DND-41 (cell line): ENCODE data around the gene TP73.

Experiments
- ATAC-seq: fragments of 200-7000 bp; cut with Tn5 transposase; 3 replicates; pipeline ENCODE4 v1.9.1; 2021; ENCODE audit warnings: low read depth; ENCODE audit not compliant: insufficient read depth
- DNase-seq: peaks from one replicate; pipeline ENCODE4 v3.0.0-alpha.2; 2020
- H2AFZ ChIP-seq: 2 replicates; pipeline ENCODE4 v1.6.0; 2012; ENCODE audit warnings: low read depth, low read length
- H3K27ac ChIP-seq: 2 replicates; pipeline ENCODE4 v1.5.1; 2012; ENCODE audit warnings: low read length, inconsistent platforms
- H3K27me3 ChIP-seq: fragments of 200-600 bp; sonication (generic); 2 replicates; pipeline ENCODE4 v1.6.0; 2012; ENCODE audit warnings: low read length, mild to moderate bottlenecking, inconsistent platforms; ENCODE audit not compliant: insufficient read depth, poor library complexity
- H3K36me3 ChIP-seq: 2 replicates; pipeline ENCODE4 v1.5.1; 2012; ENCODE audit warnings: low read length, inconsistent platforms; ENCODE audit not compliant: insufficient read depth
- H3K4me1 ChIP-seq: 2 replicates; pipeline ENCODE4 v1.5.1; 2012; ENCODE audit warnings: mild to moderate bottlenecking, low read length; ENCODE audit not compliant: insufficient read depth
- H3K4me2 ChIP-seq: 2 replicates; pipeline ENCODE4 v1.6.0; 2012; ENCODE audit warnings: mild to moderate bottlenecking, moderate library complexity, low read length, inconsistent platforms; ENCODE audit not compliant: insufficient read depth
- H3K4me3 ChIP-seq, 2 experiments: fragments of 200-600 bp in 1 of 2; shearing (Covaris generic) in 1 of 2; 2 replicates each; pipeline ENCODE4 v1.5.1; 2012 to 2016; ENCODE audit warnings: inconsistent platforms in 2 of 2, low read length in 2 of 2, mild to moderate bottlenecking in 2 of 2, low read depth in 1 of 2, moderate library complexity in 1 of 2
- H3K79me2 ChIP-seq: 2 replicates; pipeline ENCODE4 v1.6.0; 2012; ENCODE audit warnings: low read length, inconsistent platforms; ENCODE audit not compliant: insufficient read depth
- H3K9ac ChIP-seq: 2 replicates; pipeline ENCODE4 v1.6.0; 2012; ENCODE audit warnings: low read depth, mild to moderate bottlenecking, inconsistent platforms, low read length, moderate library complexity
- H3K9me3 ChIP-seq: 2 replicates; pipeline ENCODE4 v1.5.1; 2012; ENCODE audit warnings: low read length, moderate library complexity, mild to moderate bottlenecking, inconsistent platforms; ENCODE audit not compliant: insufficient read depth, severe bottlenecking
- H4K20me1 ChIP-seq: 2 replicates; pipeline ENCODE4 v1.6.0; 2012; ENCODE audit warnings: low read length; ENCODE audit not compliant: insufficient read depth
- CTCF ChIP-seq: IDR thresholded peaks from 2 replicates; pipeline ENCODE4 v1.5.1; 2012; ENCODE audit warnings: borderline replicate concordance, low read length, moderate library complexity, mild to moderate bottlenecking; ENCODE audit not compliant: poor library complexity, severe bottlenecking; ENCODE audit errors: extremely low read depth
- EZH2 ChIP-seq: IDR thresholded peaks from 3 replicates; pipeline ENCODE4 v1.6.1; 2012; ENCODE audit warnings: borderline replicate concordance, low read depth, mild to moderate bottlenecking, moderate library complexity, low read length, inconsistent platforms; ENCODE audit not compliant: severe bottlenecking

Gene TP73

DNA sequence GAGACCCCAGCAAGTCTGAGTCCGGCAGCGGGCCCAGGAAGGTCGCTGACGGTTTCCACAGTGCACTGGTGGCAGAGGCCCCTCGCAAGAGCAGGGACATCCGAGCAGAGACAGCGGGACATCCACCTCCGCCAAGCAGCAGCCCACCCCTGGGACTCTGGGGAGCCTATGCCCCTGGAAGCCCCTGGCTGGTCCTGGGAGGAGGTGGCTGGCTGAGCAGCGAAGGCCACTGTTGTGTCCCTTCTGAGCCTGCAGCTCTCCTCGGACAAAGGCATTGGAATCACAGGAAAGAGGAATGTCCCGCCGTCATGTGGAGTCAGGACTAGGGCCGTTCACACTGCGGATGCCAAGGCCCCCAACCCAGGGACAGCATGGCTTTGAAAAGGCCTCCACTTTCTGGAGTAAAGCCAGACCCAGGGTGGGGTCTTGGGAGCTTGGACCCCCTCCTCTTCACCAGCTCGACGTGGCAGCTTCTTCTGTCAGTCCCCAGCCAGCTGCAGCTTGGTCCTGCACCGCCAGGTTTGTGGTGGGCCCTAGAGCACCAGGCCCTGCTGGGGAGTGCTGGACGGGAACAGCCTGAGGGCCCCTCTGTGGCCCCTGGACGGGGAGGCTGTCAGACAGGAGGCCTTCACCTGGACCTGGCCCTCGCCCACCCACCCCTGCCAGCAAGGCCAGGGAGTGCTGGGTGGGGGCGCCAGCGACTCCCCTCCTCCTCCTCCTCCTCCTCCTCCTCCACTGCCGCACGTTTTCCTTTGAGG, 42.4 kb upstream of the TP73 start:
- Histone ChIP-seq H3K9ac (no peak overlapping the region), H3K4me3 (no peak overlapping the region), H3K9me3 (no peaks in the 10 kb centered on the region), H3K36me3 (no peaks in the 10 kb centered on the region), H4K20me1 (peaks cover 43% of the 10 kb centered on the region), H3K27me3 (peaks cover 58% of the 10 kb centered on the region), H3K4me2 (0 out of 2 replicates have a peak overlapping the region, but pooled peaks have one; percentile 92), H2AFZ (no peak overlapping the region), H3K4me1 (peaks cover 25% of the 10 kb centered on the region), H3K27ac (no peak overlapping the region), H3K79me2 (no peaks in the 10 kb centered on the region)
- DNase-seq, result no peak
- ATAC-seq, result no peak
- TF ChIP-seq CTCF (no peak), EZH2 (no peak)

GRCh38 chr1:3610527-3611169, 41.7 kb upstream of the TP73 start:
- Histone ChIP-seq H4K20me1 (peaks cover 43% of the 10 kb centered on the region), H3K36me3 (no peaks in the 10 kb centered on the region), H3K4me3 (peak overlapping the region in 1 of 2 experiments; percentile 54; a peak in 2 of 4 replicates), H3K4me1 (peaks cover 25% of the 10 kb centered on the region), H3K79me2 (no peaks in the 10 kb centered on the region), H3K4me2 (peak overlapping the region; percentile 92), H3K9ac (peak overlapping the region; percentile 41; the same call in 1 of the 2 replicates), H2AFZ (no peak overlapping the region), H3K27ac (no peak overlapping the region), H3K9me3 (no peaks in the 10 kb centered on the region), H3K27me3 (peaks cover 59% of the 10 kb centered on the region)
- ATAC-seq (no peak), DNase-seq (no peak)
- TF ChIP-seq CTCF, result no peak
- TF ChIP-seq EZH2, result no peak

- H2AFZ ChIP-seq, result peak within 1 kb of the TSS; percentile 19; the same call in 1 of the 2 replicates
- H3K27me3 ChIP-seq, result peaks cover 59% of the 10 kb centered on the region
- peaks cover 25% of the 10 kb centered on the region for H3K4me1 ChIP-seq
- no peaks in the 10 kb centered on the region for H3K79me2 ChIP-seq
- DNase-seq (peak; percentile 89), ATAC-seq (peak; percentile 83)
- H3K4me2 ChIP-seq, result peak within 1 kb of the TSS; percentile 92
- no peak within 1 kb of the TSS for H3K27ac ChIP-seq
- H3K9ac ChIP-seq, result peak within 1 kb of the TSS; percentile 41; the same call in 1 of the 2 replicates
- H3K36me3 ChIP-seq, result no peaks in the 10 kb centered on the region
- peaks cover 43% of the 10 kb centered on the region for H4K20me1 ChIP-seq
- no peak for TF ChIP-seq CTCF
- peak; percentile 88 for TF ChIP-seq EZH2
- H3K4me3 ChIP-seq, result peak within 1 kb of the TSS in 1 of 2 experiments; percentile 54; a peak in 2 of 4 replicates
- no peaks in the 10 kb centered on the region for H3K9me3 ChIP-seq
Observed at GRCh38 chr1:3611170-3612019, 40.9 kb upstream of the TP73 start, which contains the start of gene MEGF6. Gene MEGF6, minus strand, starts transcription at chr1:3611508. Its CDS starts 240 bp downstream, at chr1:3611268.
